HEK293 (cell line): ENCODE results near the gene NDOR1.

Experiments
- ZNF660 ChIP-seq: fragments of 450-650 bp; IDR thresholded peaks from 2 replicates; pipeline ENCODE4 v1.5.1; 2018; ENCODE audit warnings: missing biosample characterization, mild to moderate bottlenecking, missing genetic modification characterization
- ZNF792 ChIP-seq: fragments of 450-650 bp; formaldehyde crosslinking; IDR thresholded peaks from 2 replicates; pipeline ENCODE4 v1.5.1; 2016; ENCODE audit warnings: missing biosample characterization, missing genetic modification characterization
- TF ChIP-seq, protein P1 (sequence below): fragments of 450-650 bp; formaldehyde crosslinking; IDR thresholded peaks from 2 replicates; pipeline ENCODE4 v1.5.1; 2016; ENCODE audit warnings: missing biosample characterization, missing genetic modification characterization
- TF ChIP-seq, protein P2 (sequence below): fragments of 450-650 bp; formaldehyde crosslinking; IDR thresholded peaks from 2 replicates; pipeline ENCODE4 v1.5.1; 2016; ENCODE audit warnings: missing biosample characterization, missing genetic modification characterization

DNA sequence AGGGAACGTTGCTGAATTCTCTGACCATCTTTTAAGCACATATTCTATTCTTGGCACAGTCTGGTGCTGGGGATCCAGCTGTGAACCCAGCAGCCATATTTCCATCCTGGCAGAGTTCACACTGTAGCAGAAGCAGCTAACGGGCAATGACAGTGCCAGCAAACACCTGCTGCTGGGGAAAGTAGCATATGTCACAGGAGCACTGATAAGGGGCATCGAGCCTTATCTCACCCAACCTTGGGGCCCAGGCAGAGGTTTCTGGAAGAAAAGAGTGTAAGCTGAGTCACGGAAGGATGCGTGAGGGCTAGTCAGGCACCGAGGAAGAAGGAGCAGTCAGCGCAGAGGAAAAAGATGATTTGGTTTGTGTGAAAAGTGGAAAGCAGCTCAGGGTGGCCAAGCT is 1.1 kb downstream of the NDOR1 start:
- TF ChIP-seq, protein P1, sequence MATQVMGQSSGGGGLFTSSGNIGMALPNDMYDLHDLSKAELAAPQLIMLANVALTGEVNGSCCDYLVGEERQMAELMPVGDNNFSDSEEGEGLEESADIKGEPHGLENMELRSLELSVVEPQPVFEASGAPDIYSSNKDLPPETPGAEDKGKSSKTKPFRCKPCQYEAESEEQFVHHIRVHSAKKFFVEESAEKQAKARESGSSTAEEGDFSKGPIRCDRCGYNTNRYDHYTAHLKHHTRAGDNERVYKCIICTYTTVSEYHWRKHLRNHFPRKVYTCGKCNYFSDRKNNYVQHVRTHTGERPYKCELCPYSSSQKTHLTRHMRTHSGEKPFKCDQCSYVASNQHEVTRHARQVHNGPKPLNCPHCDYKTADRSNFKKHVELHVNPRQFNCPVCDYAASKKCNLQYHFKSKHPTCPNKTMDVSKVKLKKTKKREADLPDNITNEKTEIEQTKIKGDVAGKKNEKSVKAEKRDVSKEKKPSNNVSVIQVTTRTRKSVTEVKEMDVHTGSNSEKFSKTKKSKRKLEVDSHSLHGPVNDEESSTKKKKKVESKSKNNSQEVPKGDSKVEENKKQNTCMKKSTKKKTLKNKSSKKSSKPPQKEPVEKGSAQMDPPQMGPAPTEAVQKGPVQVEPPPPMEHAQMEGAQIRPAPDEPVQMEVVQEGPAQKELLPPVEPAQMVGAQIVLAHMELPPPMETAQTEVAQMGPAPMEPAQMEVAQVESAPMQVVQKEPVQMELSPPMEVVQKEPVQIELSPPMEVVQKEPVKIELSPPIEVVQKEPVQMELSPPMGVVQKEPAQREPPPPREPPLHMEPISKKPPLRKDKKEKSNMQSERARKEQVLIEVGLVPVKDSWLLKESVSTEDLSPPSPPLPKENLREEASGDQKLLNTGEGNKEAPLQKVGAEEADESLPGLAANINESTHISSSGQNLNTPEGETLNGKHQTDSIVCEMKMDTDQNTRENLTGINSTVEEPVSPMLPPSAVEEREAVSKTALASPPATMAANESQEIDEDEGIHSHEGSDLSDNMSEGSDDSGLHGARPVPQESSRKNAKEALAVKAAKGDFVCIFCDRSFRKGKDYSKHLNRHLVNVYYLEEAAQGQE, result no peak
- TF ChIP-seq, protein P2, sequence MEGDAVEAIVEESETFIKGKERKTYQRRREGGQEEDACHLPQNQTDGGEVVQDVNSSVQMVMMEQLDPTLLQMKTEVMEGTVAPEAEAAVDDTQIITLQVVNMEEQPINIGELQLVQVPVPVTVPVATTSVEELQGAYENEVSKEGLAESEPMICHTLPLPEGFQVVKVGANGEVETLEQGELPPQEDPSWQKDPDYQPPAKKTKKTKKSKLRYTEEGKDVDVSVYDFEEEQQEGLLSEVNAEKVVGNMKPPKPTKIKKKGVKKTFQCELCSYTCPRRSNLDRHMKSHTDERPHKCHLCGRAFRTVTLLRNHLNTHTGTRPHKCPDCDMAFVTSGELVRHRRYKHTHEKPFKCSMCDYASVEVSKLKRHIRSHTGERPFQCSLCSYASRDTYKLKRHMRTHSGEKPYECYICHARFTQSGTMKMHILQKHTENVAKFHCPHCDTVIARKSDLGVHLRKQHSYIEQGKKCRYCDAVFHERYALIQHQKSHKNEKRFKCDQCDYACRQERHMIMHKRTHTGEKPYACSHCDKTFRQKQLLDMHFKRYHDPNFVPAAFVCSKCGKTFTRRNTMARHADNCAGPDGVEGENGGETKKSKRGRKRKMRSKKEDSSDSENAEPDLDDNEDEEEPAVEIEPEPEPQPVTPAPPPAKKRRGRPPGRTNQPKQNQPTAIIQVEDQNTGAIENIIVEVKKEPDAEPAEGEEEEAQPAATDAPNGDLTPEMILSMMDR, result no peak
- TF ChIP-seq ZNF792 (tag by site-specific recombination) (no peak), ZNF660 (tag by site-specific recombination) (no peak)
